Measurements from ENCODE around the gene FOXRED2. TPM values are rescaled to one million over a fixed set of nuclear protein-coding genes. Genes with fewer than 3 reads are reported as not detected.
"Not testable (repeated sequence)": the region's sequence is repeated elsewhere in the genome, so short reads cannot be mapped to it uniquely, and the experiment has no call there.

Gene FOXRED2
- total RNA-seq, 3 donors from 2014 or later = 28.0 to 38.0 (median 36.5) TPM

- no peaks in the 10 kb centered on the region for H3K27me3 Mint-ChIP-seq (ENCODE audit: low read depth)
- H3K9me3 Mint-ChIP-seq = no peaks in the 10 kb centered on the region
- peaks cover 45% of the 10 kb centered on the region for H3K4me1 Mint-ChIP-seq (ENCODE audit: low read depth)
- ATAC-seq (peak; percentile 89 to 92), DNase-seq (peak; percentile 95)
- H3K4me3 Mint-ChIP-seq = peak overlapping the region; percentile 73
- H3K36me3 Mint-ChIP-seq (ENCODE audit: insufficient read depth) = no peaks in the 10 kb centered on the region
Observed at GRCh38 chr22:36454916-36455570, 51.8 kb downstream of the FOXRED2 start.

DNA sequence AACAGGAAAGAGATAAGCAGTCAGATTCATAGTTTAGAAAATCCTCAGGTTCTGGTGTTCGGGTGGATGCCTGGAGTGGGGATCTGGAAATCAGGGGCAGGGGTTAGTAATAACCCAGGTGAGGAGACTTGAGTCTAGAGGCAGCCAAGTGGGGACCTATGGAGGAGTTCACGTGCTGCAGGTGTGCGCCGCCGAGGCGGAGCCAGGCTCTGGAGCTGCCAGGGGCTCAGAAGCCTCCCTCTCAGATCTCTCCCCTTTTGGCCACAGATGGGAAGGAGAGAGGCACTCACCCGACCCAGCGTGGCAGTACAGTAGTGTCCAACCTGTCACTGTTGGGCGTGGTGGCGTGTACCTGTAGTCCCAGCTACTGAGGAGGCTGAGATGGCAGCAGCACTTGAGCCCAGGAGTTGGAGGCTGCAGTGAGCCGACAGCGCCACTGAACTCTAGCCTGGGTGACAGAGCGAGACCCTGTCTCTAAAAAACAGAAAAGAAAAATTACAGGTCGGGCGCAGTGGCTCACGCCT, 52.9 kb downstream of the FOXRED2 start:
- no peaks in the 10 kb centered on the region for H3K36me3 Mint-ChIP-seq (ENCODE audit: insufficient read depth)
- H3K27me3 Mint-ChIP-seq (ENCODE audit: low read depth) = no peaks in the 10 kb centered on the region
- H3K4me3 Mint-ChIP-seq = peak overlapping the region; percentile 73
- H3K4me1 Mint-ChIP-seq (ENCODE audit: low read depth) = peaks cover 49% of the 10 kb centered on the region
- ATAC-seq (no peak), DNase-seq (no peak)
- H3K9me3 Mint-ChIP-seq = no peaks in the 10 kb centered on the region

GRCh38 chr22:36452978-36453607, 53.7 kb downstream of the FOXRED2 start:
- H3K4me3 Mint-ChIP-seq = peak overlapping the region; percentile 62
- not testable (repeated sequence) for H3K36me3 Mint-ChIP-seq (ENCODE audit: insufficient read depth); DNase-seq; H3K9me3 Mint-ChIP-seq; ATAC-seq; H3K27me3 Mint-ChIP-seq (ENCODE audit: low read depth)
- peaks cover 55% of the 10 kb centered on the region for H3K4me1 Mint-ChIP-seq (ENCODE audit: low read depth)

DNA sequence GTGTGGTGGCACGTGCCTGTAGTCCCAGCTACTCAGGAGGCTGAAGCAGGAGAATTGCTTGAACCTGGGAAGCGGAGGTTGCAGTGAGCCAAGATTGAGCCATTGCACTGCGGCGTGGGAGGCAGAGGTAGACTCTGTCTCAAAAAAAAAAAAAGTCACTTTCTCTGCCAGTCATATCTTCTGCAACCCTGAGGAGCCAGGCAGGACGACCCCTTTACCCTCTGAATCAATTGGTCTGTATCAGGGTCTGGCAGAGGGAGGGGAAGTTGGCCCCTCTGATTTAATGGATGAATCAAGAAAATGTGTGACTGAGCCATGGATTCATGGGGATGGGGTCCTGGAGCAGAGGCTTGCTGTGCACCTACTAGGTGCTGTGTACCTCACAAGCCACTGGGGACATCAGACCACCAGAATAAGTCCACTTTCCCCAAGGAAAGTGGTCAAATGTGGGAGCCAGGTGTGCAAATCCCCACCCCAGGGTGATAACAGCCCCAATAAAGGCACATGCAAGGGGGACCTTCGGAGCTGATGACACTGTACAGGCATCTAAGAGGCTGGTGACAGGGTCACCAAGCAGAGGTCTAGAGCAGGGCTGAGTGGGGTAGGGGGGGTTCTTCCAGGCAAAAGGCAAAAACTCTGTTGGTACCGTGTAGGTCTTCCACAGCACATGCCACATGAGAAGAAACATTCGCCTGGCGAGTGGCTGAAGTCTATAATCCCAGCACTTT, 54.4 kb downstream of the FOXRED2 start:
- Mint-ChIP-seq H3K36me3 (ENCODE audit: insufficient read depth) (no peaks in the 10 kb centered on the region), H3K4me1 (ENCODE audit: low read depth) (peaks cover 60% of the 10 kb centered on the region), H3K4me3 (peak overlapping the region; percentile 43), H3K27me3 (ENCODE audit: low read depth) (no peaks in the 10 kb centered on the region), H3K9me3 (no peaks in the 10 kb centered on the region)
- peak in 1 of 2 donors; percentile 5 for ATAC-seq
- no peak for DNase-seq

DNA sequence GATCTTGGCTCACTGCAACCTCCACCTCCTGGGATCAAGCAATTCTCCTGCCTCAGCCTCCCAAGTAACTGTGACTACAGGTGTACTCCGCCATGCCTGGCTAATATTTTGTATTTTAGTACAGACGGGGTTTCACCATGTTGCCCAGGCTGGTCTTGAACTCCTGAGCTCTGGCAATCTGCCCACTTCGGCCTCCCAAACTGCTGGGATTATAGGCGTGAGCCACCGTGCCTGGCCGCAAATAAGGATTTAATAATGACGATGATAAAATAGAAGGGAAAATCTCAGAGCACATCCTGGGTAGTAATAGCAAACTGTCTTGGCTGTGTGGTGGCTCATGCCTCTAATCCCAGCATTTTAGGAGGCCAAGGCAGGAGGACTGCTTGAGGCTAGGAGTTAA, 55.9 kb downstream of the FOXRED2 start:
- ATAC-seq; H3K4me3 Mint-ChIP-seq; H3K36me3 Mint-ChIP-seq (ENCODE audit: insufficient read depth); H3K27me3 Mint-ChIP-seq (ENCODE audit: low read depth); DNase-seq; H3K9me3 Mint-ChIP-seq: not testable (repeated sequence)
- peaks cover 54% of the 10 kb centered on the region for H3K4me1 Mint-ChIP-seq (ENCODE audit: low read depth)

- no peak overlapping the region for H3K4me3 Mint-ChIP-seq
- H3K4me1 Mint-ChIP-seq (ENCODE audit: low read depth) = peaks cover 57% of the 10 kb centered on the region
- H3K27me3 Mint-ChIP-seq (ENCODE audit: low read depth) = no peaks in the 10 kb centered on the region
- DNase-seq (no peak), ATAC-seq (no peak)
- H3K36me3 Mint-ChIP-seq (ENCODE audit: insufficient read depth) = no peaks in the 10 kb centered on the region
- H3K9me3 Mint-ChIP-seq = no peaks in the 10 kb centered on the region
Observed at GRCh38 chr22:36449596-36450175, 57.2 kb downstream of the FOXRED2 start.

GRCh38 chr22:36447632-36448031, 59.2 kb downstream of the FOXRED2 start:
- Mint-ChIP-seq H3K4me1 (ENCODE audit: low read depth) (peaks cover 50% of the 10 kb centered on the region), H3K27me3 (ENCODE audit: low read depth) (no peaks in the 10 kb centered on the region), H3K9me3 (no peaks in the 10 kb centered on the region), H3K36me3 (ENCODE audit: insufficient read depth) (no peaks in the 10 kb centered on the region), H3K4me3 (no peak overlapping the region)
- no peak for ATAC-seq
- no peak for DNase-seq

GRCh38 chr22:36445158-36445668, 61.6 kb downstream of the FOXRED2 start:
- ATAC-seq = no peak
- H3K36me3 Mint-ChIP-seq (ENCODE audit: insufficient read depth) = no peaks in the 10 kb centered on the region
- H3K9me3 Mint-ChIP-seq = no peaks in the 10 kb centered on the region
- H3K27me3 Mint-ChIP-seq (ENCODE audit: low read depth) = no peaks in the 10 kb centered on the region
- DNase-seq = no peak
- H3K4me3 Mint-ChIP-seq = no peak overlapping the region
- H3K4me1 Mint-ChIP-seq (ENCODE audit: low read depth) = peaks cover 37% of the 10 kb centered on the region

GRCh38 chr22:36443198-36443770, 63.6 kb downstream of the FOXRED2 start:
- Mint-ChIP-seq H3K36me3 (ENCODE audit: insufficient read depth) (no peaks in the 10 kb centered on the region), H3K27me3 (ENCODE audit: low read depth) (no peaks in the 10 kb centered on the region), H3K4me1 (ENCODE audit: low read depth) (peaks cover 34% of the 10 kb centered on the region)

DNA sequence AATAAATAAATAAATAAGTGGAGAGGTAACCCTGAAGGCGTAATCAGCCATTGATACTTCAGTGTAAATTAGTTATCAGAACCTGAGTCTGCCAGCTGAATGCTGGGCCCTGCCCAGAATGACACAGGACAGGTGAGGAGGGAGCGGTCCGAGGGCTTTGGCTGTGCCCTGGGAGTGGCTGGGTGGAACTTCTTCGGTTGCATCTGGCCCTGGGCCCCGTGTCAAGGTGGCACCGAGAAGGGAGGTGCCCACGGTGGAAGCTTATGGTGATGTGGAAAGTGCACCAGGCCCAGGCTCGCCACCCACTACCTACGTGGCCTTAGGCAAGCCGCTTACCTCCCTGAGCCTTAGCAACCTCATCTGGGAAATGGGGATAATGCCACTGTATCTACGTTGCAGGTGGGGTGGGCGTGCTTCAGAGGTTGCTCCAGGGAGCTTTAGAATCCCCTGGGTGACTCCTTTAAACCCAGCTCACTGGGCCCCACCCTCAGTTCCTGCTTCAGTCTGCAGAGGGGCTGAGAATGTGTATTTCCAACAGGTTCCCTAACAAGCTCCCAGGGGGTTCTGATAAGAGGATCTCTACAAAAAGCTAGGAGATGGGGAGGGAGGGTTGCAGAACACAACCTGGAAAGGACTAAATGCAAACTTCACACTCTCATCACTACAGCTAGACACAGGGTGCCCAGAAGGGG, 64.2 kb downstream of the FOXRED2 start:
- H3K4me3 Mint-ChIP-seq = no peak overlapping the region
- ATAC-seq = no peak
- no peaks in the 10 kb centered on the region for H3K9me3 Mint-ChIP-seq
- peaks cover 31% of the 10 kb centered on the region for H3K4me1 Mint-ChIP-seq (ENCODE audit: low read depth)
- DNase-seq = no peak
- no peaks in the 10 kb centered on the region for H3K27me3 Mint-ChIP-seq (ENCODE audit: low read depth)
- no peaks in the 10 kb centered on the region for H3K36me3 Mint-ChIP-seq (ENCODE audit: insufficient read depth)

More at GRCh38 chr22:36443198-36443770, 63.6 kb downstream of the FOXRED2 start:
- ATAC-seq (no peak), DNase-seq (no peak)
- no peaks in the 10 kb centered on the region for H3K9me3 Mint-ChIP-seq
- H3K4me3 Mint-ChIP-seq = no peak overlapping the region

DNA sequence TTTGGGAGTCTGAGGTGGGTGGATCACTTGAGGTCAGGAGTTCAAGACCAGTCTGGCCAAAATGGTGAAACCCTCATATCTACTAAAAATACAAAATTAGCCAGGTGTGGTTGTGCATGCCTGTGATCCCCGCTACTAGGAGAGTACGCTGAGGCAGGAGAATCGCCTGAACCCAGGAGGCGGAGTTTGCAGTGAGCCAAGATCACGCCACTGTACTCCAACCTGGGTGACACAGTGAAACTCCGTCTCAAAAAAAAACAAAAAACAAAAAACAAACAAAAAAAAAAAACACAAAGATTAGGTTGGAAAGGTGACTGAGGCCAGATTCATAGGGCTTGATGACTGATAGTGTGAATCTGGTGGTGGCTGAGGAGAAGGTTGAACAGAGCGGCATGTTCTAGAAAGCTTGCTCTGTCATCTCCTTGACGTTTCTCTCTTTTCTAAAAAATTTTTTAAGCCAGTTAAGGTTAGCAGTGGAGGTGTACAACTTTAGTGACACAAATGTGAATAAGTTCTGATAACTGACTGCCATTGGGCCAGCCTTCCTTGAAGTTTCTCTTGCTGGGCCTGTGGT, 66.3 kb downstream of the FOXRED2 start:
- Mint-ChIP-seq H3K4me3 (no peak overlapping the region), H3K4me1 (ENCODE audit: low read depth) (peaks cover 40% of the 10 kb centered on the region), H3K36me3 (ENCODE audit: insufficient read depth) (no peaks in the 10 kb centered on the region), H3K27me3 (ENCODE audit: low read depth) (no peaks in the 10 kb centered on the region), H3K9me3 (no peaks in the 10 kb centered on the region)
- no peak for DNase-seq
- no peak for ATAC-seq

GRCh38 chr22:36439481-36440271, 67.2 kb downstream of the FOXRED2 start:
- ATAC-seq = peak in 1 of 2 donors; percentile 13
- H3K27me3 Mint-ChIP-seq (ENCODE audit: low read depth) = no peaks in the 10 kb centered on the region
- no peak for DNase-seq
- H3K9me3 Mint-ChIP-seq = no peaks in the 10 kb centered on the region
- H3K36me3 Mint-ChIP-seq (ENCODE audit: insufficient read depth) = no peaks in the 10 kb centered on the region
- peaks cover 39% of the 10 kb centered on the region for H3K4me1 Mint-ChIP-seq (ENCODE audit: low read depth)
- H3K4me3 Mint-ChIP-seq = no peak overlapping the region
